Inflammatory macrophage (primary cell): ENCODE results near the gene TRAF3IP3.

ENCODE experiments used
- DNase-seq, 2 donors: peaks; one replicate each; pipeline ENCODE4 v3.0.0-alpha.2; 2020 to 2022
- total RNA-seq, 18 experiments: gene quantifications; one replicate each; lab custom pipeline; 2026; ENCODE audit warnings: mixed read lengths in 6 of 18, inconsistent platforms in 2 of 18; lab: John Stamatoyannopoulos, UW

TRAF3IP3 gene
- total RNA-seq, result 4.9 to 33.9 (median 9.4) reads per million in 18 experiments

GRCh38 chr1:209755926-209756614 is at the start of gene TRAF3IP3:
Gene TRAF3IP3, plus strand, starts transcription at chr1:209756053. Its CDS starts 3,987 bp downstream, at chr1:209760040.
- DNase-seq, result peak; percentile 79 to 83

- no peak for DNase-seq
These were observed 49.2 kb upstream of the TRAF3IP3 start for GRCh38 chr1:209706622-209707021.

- DNase-seq, result no peak
These were observed 48.5 kb upstream of the TRAF3IP3 start for GRCh38 chr1:209707308-209707707.

- DNase-seq, result no peak
These were observed 47.6 kb upstream of the TRAF3IP3 start for GRCh38 chr1:209708297-209708696.

GRCh38 chr1:209710093-209710492 is 45.8 kb upstream of the TRAF3IP3 start:
- DNase-seq, result no peak

- no peak for DNase-seq
These were observed 45.0 kb upstream of the TRAF3IP3 start for GRCh38 chr1:209710847-209711246.

GRCh38 chr1:209714338-209714737 is 41.5 kb upstream of the TRAF3IP3 start:
- no peak for DNase-seq

GRCh38 chr1:209715314-209715713 is 40.5 kb upstream of the TRAF3IP3 start:
- no peak for DNase-seq

- DNase-seq, result no peak
These were observed 38.0 kb upstream of the TRAF3IP3 start for GRCh38 chr1:209717818-209718217.

GRCh38 chr1:209720326-209720725 is 35.5 kb upstream of the TRAF3IP3 start:
- DNase-seq, result no peak

GRCh38 chr1:209720826-209721225 is 35.0 kb upstream of the TRAF3IP3 start:
- DNase-seq, result no peak

GRCh38 chr1:209721323-209721722 is 34.5 kb upstream of the TRAF3IP3 start:
- DNase-seq, result no peak

- DNase-seq, result no peak
These were observed 32.6 kb upstream of the TRAF3IP3 start for GRCh38 chr1:209723265-209723664.

- DNase-seq, result no peak
These were observed 31.8 kb upstream of the TRAF3IP3 start for GRCh38 chr1:209723756-209724693.

GRCh38 chr1:209727286-209727685 is 28.6 kb upstream of the TRAF3IP3 start:
- no peak for DNase-seq

- DNase-seq, result no peak
These were observed 28.1 kb upstream of the TRAF3IP3 start for GRCh38 chr1:209727785-209728184.

- no peak for DNase-seq
These were observed 27.4 kb upstream of the TRAF3IP3 start for GRCh38 chr1:209728466-209728865.

GRCh38 chr1:209729436-209729835 is 26.4 kb upstream of the TRAF3IP3 start:
- DNase-seq, result no peak

- no peak for DNase-seq
These were observed 23.1 kb upstream of the TRAF3IP3 start for GRCh38 chr1:209732725-209733124.

GRCh38 chr1:209733409-209734192 is 22.3 kb upstream of the TRAF3IP3 start:
- DNase-seq, result peak; percentile 86 to 88

- peak; percentile 41 to 60 for DNase-seq
These were observed 19.2 kb upstream of the TRAF3IP3 start for GRCh38 chr1:209736490-209737117.

GRCh38 chr1:209737118-209737505 is 18.7 kb upstream of the TRAF3IP3 start:
- no peak for DNase-seq
